ENCODE measurements around the gene CACNA1H.

DNA sequence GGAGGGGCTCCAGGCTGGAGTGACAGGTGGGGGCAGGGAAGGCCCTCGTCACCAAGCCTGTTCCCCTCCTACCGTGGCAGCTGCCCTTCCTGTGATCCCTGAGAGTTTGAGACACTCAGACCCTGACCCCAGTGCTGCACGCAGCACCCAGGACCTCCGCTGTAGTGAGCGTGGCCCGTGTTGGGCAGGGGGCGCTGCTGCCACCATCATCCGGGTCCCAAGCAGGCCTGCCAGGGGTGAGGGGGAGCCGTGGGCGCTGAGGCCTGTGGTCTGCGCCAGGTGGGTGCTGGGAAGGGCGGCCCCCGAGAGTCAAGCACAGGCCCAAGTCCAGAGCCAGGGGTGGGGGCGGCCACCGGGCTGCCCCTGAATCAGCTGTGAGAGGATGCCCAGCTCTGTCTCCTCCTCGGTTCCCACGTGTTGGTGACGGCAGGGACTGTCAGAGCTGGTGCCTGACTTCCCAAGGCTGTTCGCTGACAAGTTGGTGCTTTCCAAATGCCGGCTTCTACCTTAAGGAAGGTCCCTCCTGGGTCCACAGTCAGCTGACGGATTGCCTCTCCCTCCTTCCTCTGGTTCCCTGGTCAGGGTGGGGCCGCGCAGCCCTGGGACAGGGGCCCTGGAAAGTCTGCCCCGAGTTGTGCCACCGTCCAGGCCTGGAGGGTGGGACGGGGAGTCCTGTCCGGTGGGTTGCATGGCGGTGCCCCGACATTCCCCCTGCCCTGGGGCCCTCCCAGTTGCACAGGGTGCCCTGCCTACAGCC, 41.1 kb downstream of the CACNA1H start:
- no peak for TF ChIP-seq NFE2L2 (IDR thresholded peaks at IDR 0.05; ENCODE audit: low read depth, low read length)
- TF ChIP-seq RAD21 (IDR thresholded peaks at IDR 0.05; ENCODE audit: low read length) = no peak
- TF ChIP-seq CTCF (conservative IDR thresholded peaks at IDR 0.05; ENCODE audit: low read depth, low read length) = no peak
- TF ChIP-seq FOS (IDR thresholded peaks at IDR 0.05; ENCODE audit: low read depth, low read length) = no peak
- TF ChIP-seq MXI1 (IDR thresholded peaks at IDR 0.05; ENCODE audit: borderline replicate concordance, low read depth, low read length) = no peak
- TF ChIP-seq POLR2A (IDR thresholded peaks at IDR 0.05; ENCODE audit: low read depth, low read length) = no peak
- TF ChIP-seq, protein P1, sequence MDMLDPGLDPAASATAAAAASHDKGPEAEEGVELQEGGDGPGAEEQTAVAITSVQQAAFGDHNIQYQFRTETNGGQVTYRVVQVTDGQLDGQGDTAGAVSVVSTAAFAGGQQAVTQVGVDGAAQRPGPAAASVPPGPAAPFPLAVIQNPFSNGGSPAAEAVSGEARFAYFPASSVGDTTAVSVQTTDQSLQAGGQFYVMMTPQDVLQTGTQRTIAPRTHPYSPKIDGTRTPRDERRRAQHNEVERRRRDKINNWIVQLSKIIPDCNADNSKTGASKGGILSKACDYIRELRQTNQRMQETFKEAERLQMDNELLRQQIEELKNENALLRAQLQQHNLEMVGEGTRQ (IDR thresholded peaks at IDR 0.05; ENCODE audit: low read depth, low read length) = no peak
- TF ChIP-seq SMC3 (IDR thresholded peaks at IDR 0.05; ENCODE audit: low read depth, low read length) = no peak
- no peak for TF ChIP-seq CHD1 (IDR thresholded peaks at IDR 0.05; ENCODE audit: low read depth, low read length)
- TF ChIP-seq BHLHE40 (IDR thresholded peaks at IDR 0.05; ENCODE audit: low read depth, low read length) = no peak
- no peak for TF ChIP-seq RFX5 (IDR thresholded peaks at IDR 0.05; ENCODE audit: low read depth, low read length)
- TF ChIP-seq CEBPB (IDR thresholded peaks at IDR 0.05; ENCODE audit: low read depth, low read length) = no peak
